MM.1S (cell line): Measurements from ENCODE around the gene NPHS1.

ENCODE experiments used
- EZH2 ChIP-seq: fragments of 300-600 bp; sonication (generic); optimal IDR thresholded peaks from 2 replicates; pipeline ENCODE3; 2017; ENCODE audit warnings: low read depth, mild to moderate bottlenecking, antibody characterized with exemption, low read length, mixed read lengths
- TF ChIP-seq, protein P1 (sequence below): fragments of 300-600 bp; sonication (generic); IDR thresholded peaks from 2 replicates; pipeline ENCODE4 v1.5.1; 2016; ENCODE audit warnings: antibody characterized with exemption, low read length, mixed read lengths

DNA sequence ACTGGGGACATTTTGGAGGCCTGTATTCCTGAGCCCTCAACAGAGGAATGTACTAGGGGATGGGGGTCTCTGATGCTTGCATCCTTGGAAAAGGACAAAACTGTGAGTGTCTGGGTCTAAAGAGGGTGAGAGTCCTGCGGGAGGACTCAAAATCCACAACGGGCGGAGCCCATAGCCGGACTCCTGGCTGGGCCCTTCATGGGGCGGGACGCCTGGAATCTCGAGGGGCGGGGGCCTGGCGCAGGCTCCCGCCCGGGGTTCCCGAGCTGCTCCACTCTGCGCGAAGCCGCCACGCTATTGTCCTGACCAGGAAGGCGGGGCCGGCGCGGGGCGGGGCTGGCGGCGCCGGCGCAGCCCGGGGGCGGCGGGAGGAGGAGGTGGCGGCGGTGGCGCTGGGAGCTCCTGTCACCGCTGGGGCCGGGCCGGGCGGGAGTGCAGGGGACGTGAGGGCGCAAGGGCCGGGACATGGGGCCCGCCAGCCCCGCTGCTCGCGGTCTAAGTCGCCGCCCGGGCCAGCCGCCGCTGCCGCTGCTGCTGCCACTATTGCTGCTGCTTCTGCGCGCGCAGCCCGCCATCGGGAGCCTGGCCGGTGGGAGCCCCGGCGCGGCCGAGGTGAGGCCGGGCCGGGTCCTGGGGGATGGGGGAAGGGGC is 16.0 kb upstream of the NPHS1 start, which contains the start of gene APLP1:
- TF ChIP-seq, protein P1, sequence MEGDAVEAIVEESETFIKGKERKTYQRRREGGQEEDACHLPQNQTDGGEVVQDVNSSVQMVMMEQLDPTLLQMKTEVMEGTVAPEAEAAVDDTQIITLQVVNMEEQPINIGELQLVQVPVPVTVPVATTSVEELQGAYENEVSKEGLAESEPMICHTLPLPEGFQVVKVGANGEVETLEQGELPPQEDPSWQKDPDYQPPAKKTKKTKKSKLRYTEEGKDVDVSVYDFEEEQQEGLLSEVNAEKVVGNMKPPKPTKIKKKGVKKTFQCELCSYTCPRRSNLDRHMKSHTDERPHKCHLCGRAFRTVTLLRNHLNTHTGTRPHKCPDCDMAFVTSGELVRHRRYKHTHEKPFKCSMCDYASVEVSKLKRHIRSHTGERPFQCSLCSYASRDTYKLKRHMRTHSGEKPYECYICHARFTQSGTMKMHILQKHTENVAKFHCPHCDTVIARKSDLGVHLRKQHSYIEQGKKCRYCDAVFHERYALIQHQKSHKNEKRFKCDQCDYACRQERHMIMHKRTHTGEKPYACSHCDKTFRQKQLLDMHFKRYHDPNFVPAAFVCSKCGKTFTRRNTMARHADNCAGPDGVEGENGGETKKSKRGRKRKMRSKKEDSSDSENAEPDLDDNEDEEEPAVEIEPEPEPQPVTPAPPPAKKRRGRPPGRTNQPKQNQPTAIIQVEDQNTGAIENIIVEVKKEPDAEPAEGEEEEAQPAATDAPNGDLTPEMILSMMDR, result no peak
- no peak for TF ChIP-seq EZH2
